ENCODE data around the gene VPS13D. TPM values are rescaled to one million over a fixed set of nuclear protein-coding genes. Genes with fewer than 3 reads are reported as not detected.
"Not testable (repeated sequence)": the region's sequence is repeated elsewhere in the genome, so short reads cannot be mapped to it uniquely, and the experiment has no call there.

VPS13D gene
- total RNA-seq, 4 donors from 2014 or later = 33.2 to 115 (median 56.5) TPM

DNA sequence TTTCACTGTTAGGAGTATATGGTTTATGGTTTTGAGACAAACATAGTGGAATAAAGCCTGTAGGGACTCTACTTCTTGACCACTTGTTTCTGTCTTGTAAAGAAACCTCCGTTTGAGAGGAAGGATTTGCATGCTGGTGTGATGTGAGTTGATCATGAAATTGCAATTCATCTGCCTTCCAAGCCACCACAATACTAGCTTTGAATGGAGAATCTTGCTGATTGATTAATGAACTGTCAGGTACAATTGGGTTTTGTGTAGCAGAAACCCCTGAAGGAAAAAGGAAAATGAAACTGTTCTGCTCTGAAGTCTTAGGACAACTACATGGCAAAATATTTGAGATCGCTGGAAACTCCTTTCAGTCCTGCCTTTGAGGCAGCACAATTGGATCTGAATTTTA is 90.7 kb downstream of the VPS13D start:
- no peak for TF ChIP-seq POLR2A (IDR thresholded peaks at IDR 0.05)
- TF ChIP-seq, protein P1, sequence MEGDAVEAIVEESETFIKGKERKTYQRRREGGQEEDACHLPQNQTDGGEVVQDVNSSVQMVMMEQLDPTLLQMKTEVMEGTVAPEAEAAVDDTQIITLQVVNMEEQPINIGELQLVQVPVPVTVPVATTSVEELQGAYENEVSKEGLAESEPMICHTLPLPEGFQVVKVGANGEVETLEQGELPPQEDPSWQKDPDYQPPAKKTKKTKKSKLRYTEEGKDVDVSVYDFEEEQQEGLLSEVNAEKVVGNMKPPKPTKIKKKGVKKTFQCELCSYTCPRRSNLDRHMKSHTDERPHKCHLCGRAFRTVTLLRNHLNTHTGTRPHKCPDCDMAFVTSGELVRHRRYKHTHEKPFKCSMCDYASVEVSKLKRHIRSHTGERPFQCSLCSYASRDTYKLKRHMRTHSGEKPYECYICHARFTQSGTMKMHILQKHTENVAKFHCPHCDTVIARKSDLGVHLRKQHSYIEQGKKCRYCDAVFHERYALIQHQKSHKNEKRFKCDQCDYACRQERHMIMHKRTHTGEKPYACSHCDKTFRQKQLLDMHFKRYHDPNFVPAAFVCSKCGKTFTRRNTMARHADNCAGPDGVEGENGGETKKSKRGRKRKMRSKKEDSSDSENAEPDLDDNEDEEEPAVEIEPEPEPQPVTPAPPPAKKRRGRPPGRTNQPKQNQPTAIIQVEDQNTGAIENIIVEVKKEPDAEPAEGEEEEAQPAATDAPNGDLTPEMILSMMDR (IDR thresholded peaks at IDR 0.05) = no peak
- intact Hi-C loops (cut with DNase I; ENCODE audit: low total_unique reads) = no loop called here
- no peak for DNase-seq
- H3K4me1 ChIP-seq = no peaks in the 10 kb centered on the region
- H3K36me3 ChIP-seq = no peaks in the 10 kb centered on the region
- no peaks in the 10 kb centered on the region for H3K9me3 ChIP-seq
- no peaks in the 10 kb centered on the region for H3K27me3 ChIP-seq
- no peak overlapping the region for H3K27ac ChIP-seq
- H3K4me3 ChIP-seq = no peak overlapping the region

DNA sequence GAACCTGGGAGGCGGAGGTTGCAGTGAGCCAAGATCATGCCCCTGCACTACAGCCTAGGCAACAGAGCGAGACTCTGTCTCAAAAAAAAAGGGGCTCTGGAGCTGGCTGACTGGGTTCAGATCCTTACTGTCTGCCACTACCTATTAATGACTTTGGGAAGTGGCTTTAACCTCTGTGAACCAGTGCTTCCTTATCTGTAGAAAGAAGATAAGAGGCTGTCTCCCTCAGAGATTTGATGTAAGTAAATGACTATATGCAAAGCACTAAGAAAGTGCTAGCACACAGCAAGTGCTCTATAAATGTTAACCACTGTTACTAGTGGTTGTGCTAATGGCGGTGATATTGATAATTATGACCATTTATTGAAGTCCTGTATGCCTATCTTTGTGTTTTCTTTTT is 94.6 kb downstream of the VPS13D start:
- no peak for DNase-seq
- Histone ChIP-seq H3K27me3 (no peaks in the 10 kb centered on the region), H3K4me1 (no peaks in the 10 kb centered on the region), H3K9me3 (no peaks in the 10 kb centered on the region), H3K4me3 (no peak overlapping the region), H3K36me3 (no peaks in the 10 kb centered on the region), H3K27ac (no peak overlapping the region)
- intact Hi-C loops (cut with DNase I; ENCODE audit: low total_unique reads) = no loop called here
- no peak for TF ChIP-seq POLR2A (IDR thresholded peaks at IDR 0.05)
- TF ChIP-seq, protein P1 (IDR thresholded peaks at IDR 0.05) = no peak

DNA sequence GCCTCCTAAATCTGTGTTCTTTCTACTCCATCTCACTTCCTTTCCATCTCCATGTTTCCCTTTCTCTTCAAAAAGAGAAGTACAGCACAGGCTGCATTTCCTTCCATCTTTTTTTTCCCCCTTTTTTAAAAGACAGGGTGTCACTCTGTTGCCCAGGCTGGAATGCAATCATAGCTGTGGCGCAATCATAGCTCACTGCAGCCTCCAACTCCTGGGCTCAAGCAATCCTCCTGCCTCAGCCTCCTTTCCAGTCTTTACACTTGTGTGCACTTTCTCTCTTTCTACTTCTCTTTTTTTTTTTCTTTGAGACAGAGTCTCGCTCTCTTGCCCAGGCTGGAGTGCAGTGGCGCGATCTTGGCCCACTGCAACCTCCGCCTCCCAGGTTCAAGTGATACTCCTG is 95.1 kb downstream of the VPS13D start:
- H3K9me3 ChIP-seq; DNase-seq; H3K27me3 ChIP-seq; H3K36me3 ChIP-seq; intact Hi-C loops (cut with DNase I; ENCODE audit: low total_unique reads); H3K4me1 ChIP-seq; H3K27ac ChIP-seq; H3K4me3 ChIP-seq: not testable (repeated sequence)

DNA sequence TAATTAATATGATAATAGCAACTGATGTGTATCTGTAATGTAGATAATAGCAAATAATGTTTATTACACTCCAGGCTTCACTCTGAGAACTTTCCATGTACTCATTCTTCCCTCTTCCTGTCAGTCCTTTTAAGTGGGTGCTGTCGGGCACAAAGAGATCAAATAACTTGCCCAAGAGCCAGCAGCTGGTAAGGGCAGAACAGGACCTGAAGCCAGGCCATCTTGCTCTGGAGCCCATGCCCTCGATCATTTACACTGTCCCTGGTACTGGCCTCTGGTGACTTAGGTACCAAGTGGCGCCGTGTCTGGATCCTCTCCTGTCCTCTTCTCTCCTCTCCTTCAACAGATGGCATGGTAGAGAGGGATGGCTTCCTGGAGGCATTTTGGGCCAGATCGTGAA is 97.2 kb downstream of the VPS13D start:
- no peaks in the 10 kb centered on the region for H3K4me1 ChIP-seq
- intact Hi-C loops (cut with DNase I; ENCODE audit: low total_unique reads) = no loop called here
- H3K36me3 ChIP-seq = no peaks in the 10 kb centered on the region
- H3K27me3 ChIP-seq = no peaks in the 10 kb centered on the region
- H3K9me3 ChIP-seq = no peaks in the 10 kb centered on the region
- no peak for TF ChIP-seq POLR2A (IDR thresholded peaks at IDR 0.05)
- TF ChIP-seq, protein P1 (IDR thresholded peaks at IDR 0.05) = no peak
- no peak overlapping the region for H3K4me3 ChIP-seq
- H3K27ac ChIP-seq = no peak overlapping the region
- DNase-seq = no peak

DNA sequence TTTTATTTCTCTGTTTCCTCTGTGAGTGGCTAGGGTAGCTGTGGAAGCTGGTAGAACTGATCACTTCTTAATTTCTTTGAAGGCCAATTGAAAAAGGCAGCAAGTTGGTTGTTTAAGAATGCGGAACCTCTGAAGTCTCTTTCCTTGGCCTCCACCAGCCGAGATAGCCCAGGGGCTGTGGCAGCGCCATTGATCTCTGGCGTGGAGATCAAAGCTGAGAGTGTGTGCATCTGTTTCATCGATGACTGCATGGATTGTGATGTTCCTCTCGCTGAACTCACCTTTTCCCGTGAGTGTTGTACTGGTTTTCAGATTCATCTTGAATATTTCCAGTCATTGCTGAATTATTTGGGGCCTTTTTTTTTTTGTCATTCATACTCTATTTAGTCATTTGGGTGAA is 97.7 kb downstream of the VPS13D start:
- Histone ChIP-seq H3K9me3 (no peaks in the 10 kb centered on the region), H3K27ac (no peak overlapping the region), H3K36me3 (no peaks in the 10 kb centered on the region), H3K27me3 (no peaks in the 10 kb centered on the region), H3K4me3 (no peak overlapping the region), H3K4me1 (no peaks in the 10 kb centered on the region)
- TF ChIP-seq POLR2A (IDR thresholded peaks at IDR 0.05) = no peak
- TF ChIP-seq, protein P1 (IDR thresholded peaks at IDR 0.05) = no peak
- DNase-seq = no peak
- intact Hi-C loops (cut with DNase I; ENCODE audit: low total_unique reads) = no loop called here

Data from uterus (tissue), 4 donors.